Measurements from ENCODE around the gene TTC13. TPM values are rescaled to one million over a fixed set of nuclear protein-coding genes. Genes with fewer than 3 reads are reported as not detected.

The TTC13 gene
- total and polyA plus RNA-seq, 2 of the 4 experiments (the other 2 are of a cell fraction), result 6.1 to 9.1 TPM

- dilution Hi-C loops (cut with HindIII; ENCODE audit: low sequenced_read_pairs, unreplicated experiment), result no loop called here
- H3K56ac ChIP-seq (ENCODE audit: extremely low read depth, insufficient read depth, low read length), result no peak overlapping the region
- ChIA-PET CTCF (no interaction called here), POLR2A (ENCODE audit: unreplicated experiment) (no interaction called here)
- H2AK5ac ChIP-seq (ENCODE audit: low read depth, low read length), result no peak overlapping the region
- no peak overlapping the region for H3K9ac ChIP-seq (ENCODE audit: low read depth, low read length)
- no peak overlapping the region for H3K23ac ChIP-seq (ENCODE audit: low read depth, low read length)
- H3K9me1 ChIP-seq (ENCODE audit: insufficient read depth, low read length), result peaks cover 6% of the 10 kb centered on the region; the same call in 1 of the 2 replicates
- BruUV-seq (replicated peaks), result no TSS peak
- H4K20me1 ChIP-seq (ENCODE audit: insufficient read depth, low read length), result no peaks in the 10 kb centered on the region; the same call in 1 of the 2 replicates
- H2BK120ac ChIP-seq (ENCODE audit: low read depth, low read length), result no peak overlapping the region
- 88% methylated on average over 3 of the region's 10 CpGs; no CpG with 5 or more reads in 1 of the 2 experiments for WGBS, 2 experiments (ENCODE audit: extremely low coverage in 2 of 2, insufficient read length in 1 of 2)
- H3K27me3 ChIP-seq (ENCODE audit: control insufficient read depth, insufficient read depth, low read length), result no peaks in the 10 kb centered on the region
- H3K36me3 ChIP-seq (ENCODE audit: control insufficient read depth, insufficient read depth, low read length), result no peaks in the 10 kb centered on the region; the same call in 1 of the 2 replicates
- intact Hi-C loops (cut with micrococcal nuclease), result no loop called here
- no peak overlapping the region for H3K27ac ChIP-seq (ENCODE audit: insufficient read depth, low read length)
- no peak overlapping the region for H4K91ac ChIP-seq (ENCODE audit: insufficient read depth, low read depth, low read length)
- TF ChIP-seq MAFK (IDR thresholded peaks at IDR 0.05; ENCODE audit: low read depth, low read length) (no peak), MXI1 (IDR thresholded peaks at IDR 0.05; ENCODE audit: borderline replicate concordance, low read depth, low read length) (no peak), POLR2A (IDR thresholded peaks at IDR 0.05; ENCODE audit: low read depth, low read length) (no peak)
- ATAC-seq (ENCODE audit: low read depth) (no peak), DNase-seq (no peak)
- no peak overlapping the region for H3K4me3 ChIP-seq (ENCODE audit: insufficient read depth, low read depth, low read length)
- no peaks in the 10 kb centered on the region for H3K9me3 ChIP-seq (ENCODE audit: control insufficient read depth, insufficient read depth, low read length)
- H2AFZ ChIP-seq (replicated peaks; ENCODE audit: low read length, poor library complexity), result no peak overlapping the region
- no peak overlapping the region for H3K18ac ChIP-seq (ENCODE audit: low read depth, low read length)
- no peak overlapping the region for H3K14ac ChIP-seq (replicated peaks; ENCODE audit: low read depth, low read length)
- H2BK20ac ChIP-seq (ENCODE audit: low read depth, low read length), result no peak overlapping the region
- peaks cover 0 to 5% of the 10 kb centered on the region in 2 experiments; a peak in 2 of 4 replicates for H3K79me1 ChIP-seq (ENCODE audit: low read depth in 1 of 2, low read length in 2 of 2)
- in situ Hi-C loops (cut with MboI; ENCODE audit: low sequenced_read_pairs), result no loop called here
- H2AK9ac ChIP-seq (replicated peaks; ENCODE audit: low read depth, low read length, poor library complexity), result no peak overlapping the region
- no peak overlapping the region for H4K8ac ChIP-seq (ENCODE audit: low read depth in 2 of 2, low read length in 2 of 2)
- H3K4me1 ChIP-seq (ENCODE audit: control insufficient read depth, insufficient read depth, low read length), result no peaks in the 10 kb centered on the region; the same call in 1 of the 2 replicates
- no peak overlapping the region for H2BK15ac ChIP-seq (ENCODE audit: low read depth, low read length)
- H2BK5ac ChIP-seq (ENCODE audit: low read depth, low read length, poor library complexity, severe bottlenecking), result no peak overlapping the region
- H4K5ac ChIP-seq (ENCODE audit: low read depth, low read length), result no peak overlapping the region
- H3K4me2 ChIP-seq (ENCODE audit: low read depth, low read length), result no peak overlapping the region
- no peak overlapping the region for H3K4ac ChIP-seq (ENCODE audit: low read depth, low read length)
Observed at GRCh38 chr1:231027971-231028370, 49.3 kb upstream of the TTC13 start.
